AG09319 (cell line): ENCODE measurements around the gene AGAP1.

ENCODE experiments used
- DNase-seq: peaks from one replicate; pipeline ENCODE4 v3.0.0-alpha.2; 2010; ENCODE audit warnings: low read depth; ENCODE audit errors: extremely low read depth
- CTCF ChIP-seq: IDR thresholded peaks from 2 replicates; pipeline ENCODE4 v1.5.1; 2011; ENCODE audit warnings: low read depth, mild to moderate bottlenecking, inconsistent platforms, low read length, moderate library complexity

AGAP1 gene

DNA sequence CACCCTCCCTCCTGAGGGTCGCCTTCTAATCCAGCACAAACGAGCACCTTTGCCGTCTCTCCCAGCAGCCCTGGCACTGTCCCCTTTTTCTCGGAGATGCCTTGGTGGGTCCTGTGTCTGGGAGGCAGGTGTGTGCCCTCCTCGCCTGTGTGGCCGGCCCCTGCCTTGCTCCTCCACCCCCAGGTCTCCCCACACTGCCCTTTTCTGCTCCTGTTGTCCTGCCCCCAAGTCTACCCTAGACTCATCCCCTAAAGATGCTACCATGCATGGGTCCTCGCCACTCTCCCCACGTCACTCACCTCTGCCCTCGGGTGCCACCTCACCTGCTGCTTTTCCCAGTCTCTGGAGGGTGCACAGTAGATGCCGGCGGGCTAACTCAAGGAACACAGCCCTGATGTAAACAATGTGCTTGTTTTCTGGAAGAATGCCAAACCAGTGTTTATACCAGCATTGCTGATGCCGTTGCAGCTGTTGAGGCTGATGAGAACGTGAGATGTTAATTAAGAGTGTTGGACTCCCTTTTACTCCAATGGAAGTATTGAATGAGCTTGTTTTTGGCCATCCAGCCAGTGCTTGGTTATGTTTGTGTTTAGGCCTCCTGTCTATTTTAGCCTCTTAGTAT lies 223.1 kb downstream of the AGAP1 start:
- DNase-seq, result no peak
- TF ChIP-seq CTCF, result no peak

DNA sequence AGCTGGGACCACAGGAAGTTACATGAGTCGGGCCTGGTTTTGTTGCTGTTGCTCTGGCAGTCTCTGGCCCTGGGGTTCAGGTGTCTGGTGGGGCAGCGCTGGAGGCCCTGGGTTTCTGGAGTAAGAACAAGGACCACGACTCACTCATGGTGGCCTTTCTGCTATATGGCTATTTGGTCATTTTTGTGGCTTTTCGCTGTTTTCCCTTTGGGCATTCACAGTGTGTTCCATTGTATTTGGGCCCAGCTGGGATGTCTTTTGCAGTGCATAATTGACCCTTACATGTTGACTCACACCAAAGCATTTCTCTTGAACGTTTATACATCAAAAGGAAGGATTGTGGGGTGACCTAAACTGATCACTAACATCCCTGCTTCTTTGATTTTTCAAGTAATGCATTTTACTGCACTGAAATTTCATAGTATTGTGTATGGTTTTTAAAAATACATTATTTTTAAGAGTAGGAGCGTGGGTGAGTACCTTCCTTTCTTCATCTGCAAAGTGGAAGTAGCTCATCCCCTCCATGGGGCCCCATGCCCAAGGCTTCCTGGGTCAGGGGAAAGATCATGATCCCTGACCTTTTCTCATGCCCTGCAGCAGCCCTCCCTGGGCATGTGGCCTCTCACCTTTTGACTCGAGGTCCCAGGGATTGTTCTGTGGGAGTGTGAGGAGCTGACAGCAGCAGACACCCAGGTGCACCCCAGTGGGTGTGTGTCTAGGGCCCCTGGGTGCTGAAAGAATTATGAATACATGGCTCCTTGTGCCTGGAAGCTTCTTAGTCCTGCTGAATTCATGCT lies 225.5 kb downstream of the AGAP1 start:
- DNase-seq, result no peak
- no peak for TF ChIP-seq CTCF

- no peak for DNase-seq
- TF ChIP-seq CTCF, result no peak
These were observed 227.8 kb downstream of the AGAP1 start for GRCh38 chr2:235721625-235722024.

DNA sequence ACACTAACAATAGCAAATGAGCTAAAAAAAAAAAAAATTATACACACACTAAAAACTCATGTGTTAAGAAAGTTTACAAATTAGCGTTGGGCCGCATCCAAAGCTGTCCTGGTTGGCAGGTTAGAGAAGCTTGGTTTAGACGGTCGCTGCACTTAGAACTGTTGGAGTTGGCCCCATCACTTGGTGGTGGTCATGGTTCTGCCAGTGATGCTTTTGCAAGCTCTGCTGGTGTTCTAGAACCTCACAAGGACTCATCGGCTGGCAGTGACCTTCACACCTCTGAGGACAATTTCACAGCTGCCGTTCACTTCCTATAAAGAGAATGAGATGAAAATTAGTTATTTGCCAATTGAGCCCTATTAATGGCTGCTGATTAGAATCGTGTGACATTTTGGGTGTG lies 229.0 kb downstream of the AGAP1 start:
- TF ChIP-seq CTCF, result no peak
- DNase-seq, result no peak

GRCh38 chr2:235723371-235723770 lies 229.5 kb downstream of the AGAP1 start:
- no peak for TF ChIP-seq CTCF

GRCh38 chr2:235723811-235724465 lies 230.1 kb downstream of the AGAP1 start:
- no peak for TF ChIP-seq CTCF
- no peak for DNase-seq

More at GRCh38 chr2:235723371-235723770, 229.5 kb downstream of the AGAP1 start:
- no peak for DNase-seq

GRCh38 chr2:235725016-235725489 lies 231.2 kb downstream of the AGAP1 start:
- DNase-seq, result no peak
- no peak for TF ChIP-seq CTCF
